Left ventricle myocardium superior (tissue), 1 donor: ENCODE data around the gene PAOX. TPM values are rescaled to one million over a fixed set of nuclear protein-coding genes. Genes with fewer than 3 reads are reported as not detected.
"Not testable (repeated sequence)": the region's sequence is repeated elsewhere in the genome, so short reads cannot be mapped to it uniquely, and the experiment has no call there.

Source experiments
- ATAC-seq: fragments of 200-7000 bp; cut with Tn5 transposase; one replicate; pipeline ENCODE4 v1.9.1; 2020; ENCODE audit warnings: mild to moderate bottlenecking, moderate library complexity
- DNase-seq: peaks from one replicate; pipeline ENCODE4 v3.0.0-alpha.2; 2020
- intact Hi-C: fragments of 100-400 bp; cut with micrococcal nuclease; formaldehyde crosslinking; loops from one replicate; pipeline ENCODE4 v1.11.0; 2022
- total RNA-seq: library from RNA; stranded (reverse); fragmentation: NEBNext Ultra II Directional; extraction: Animal tissue kit (Norgen Biotek cat#: 25700); gene quantifications from one replicate; pipeline ENCODE4 v1.2.1, GENCODE V29; 2021
- donor health status: DM: no; HTN: yes; CAD: no; lungs with severe emphysema.

PAOX gene
- total RNA-seq, 1 donor from 2014 or later, result 2.8 TPM

- ATAC-seq (no peak), DNase-seq (no peak)
- intact Hi-C loops, result no loop called here
These were observed 19.0 kb upstream of the PAOX start for GRCh38 chr10:133359972-133360610.

- DNase-seq (no peak), ATAC-seq (no peak)
- intact Hi-C loops, result no loop called here
These were observed 17.8 kb upstream of the PAOX start for GRCh38 chr10:133361227-133361626.

GRCh38 chr10:133361773-133362441, 17.2 kb upstream of the PAOX start:
- no peak for ATAC-seq
- no peak for DNase-seq
- intact Hi-C loops, result no loop called here

GRCh38 chr10:133362846-133363245, 16.2 kb upstream of the PAOX start:
- intact Hi-C loops, result no loop called here
- DNase-seq (no peak), ATAC-seq (no peak)

GRCh38 chr10:133364645-133365431, 14.2 kb upstream of the PAOX start:
- intact Hi-C loops, result no loop called here
- no peak for DNase-seq
- ATAC-seq, result peak; percentile 23

- DNase-seq (no peak), ATAC-seq (no peak)
- intact Hi-C loops, result no loop called here
These were observed 13.5 kb upstream of the PAOX start for GRCh38 chr10:133365461-133366129.

GRCh38 chr10:133366130-133366478, 13.0 kb upstream of the PAOX start:
- no peak for ATAC-seq
- no peak for DNase-seq
- intact Hi-C loops, result no loop called here

- intact Hi-C loops, result no loop called here
- DNase-seq, result no peak
- no peak for ATAC-seq
These were observed 12.3 kb upstream of the PAOX start for GRCh38 chr10:133366751-133367150.

- ATAC-seq, intact Hi-C loops, DNase-seq: not testable (repeated sequence)
These were observed 11.6 kb upstream of the PAOX start for GRCh38 chr10:133367461-133367860.

- ATAC-seq (no peak), DNase-seq (no peak)
- intact Hi-C loops, result no loop called here
These were observed 10.9 kb upstream of the PAOX start for GRCh38 chr10:133368153-133368552.

GRCh38 chr10:133370030-133370786, 8.9 kb upstream of the PAOX start:
- DNase-seq (no peak), ATAC-seq (no peak)
- intact Hi-C loops, result no loop called here

GRCh38 chr10:133372507-133372906, 6.6 kb upstream of the PAOX start:
- ATAC-seq, result peak; percentile 1
- DNase-seq, result peak; percentile 55
- intact Hi-C loops, result no loop called here

GRCh38 chr10:133373174-133374090, 5.6 kb upstream of the PAOX start, which contains the start of gene ECHS1:
TSS of gene ECHS1 (minus strand) at chr10:133373354. CDS start at chr10:133373333, 21 bp downstream.
- intact Hi-C loops, result no loop called here
- ATAC-seq (peak; percentile 99), DNase-seq (peak; percentile 99)

- DNase-seq (no peak), ATAC-seq (no peak)
- intact Hi-C loops, result no loop called here
These were observed 3.5 kb upstream of the PAOX start for GRCh38 chr10:133375357-133376115.

- DNase-seq, ATAC-seq, intact Hi-C loops: not testable (repeated sequence)
These were observed 2.9 kb upstream of the PAOX start for GRCh38 chr10:133376183-133376582.

GRCh38 chr10:133377025-133377817, 1.8 kb upstream of the PAOX start:
- intact Hi-C loops, result no loop called here
- no peak for ATAC-seq
- DNase-seq, result no peak
